Gastroesophageal sphincter (tissue), 3 donors: ENCODE measurements around the gene BFSP1.

Source experiments
- CTCF ChIP-seq, 4 experiments: fragments of 200-600 bp in 2 of 4; fragments of 450-650 bp in 2 of 4; sonication (generic) in 1 of 4; IDR thresholded peaks; one replicate each; pipeline ENCODE4 v1.5.1; 2017 to 2019; ENCODE audit warnings: antibody characterized with exemption in 4 of 4, mild to moderate bottlenecking in 2 of 4, moderate library complexity in 2 of 4
- POLR2A ChIP-seq, 2 donors: fragments of 450-650 bp; IDR thresholded peaks; one replicate each; pipeline ENCODE4 v1.6.1; 2017; ENCODE audit warnings: antibody characterized with exemption in 2 of 2, mild to moderate bottlenecking in 2 of 2, moderate library complexity in 1 of 2

GRCh38 chr20:17481661-17482060 lies 49.5 kb downstream of the BFSP1 start:
- TF ChIP-seq POLR2A (IDR thresholded peaks at IDR 0.05) (no peak), CTCF (IDR thresholded peaks at IDR 0.05) (no peak)
